K562 (cell line): ENCODE data around the gene WNT8A. TPM values are rescaled to one million over a fixed set of nuclear protein-coding genes. Genes with fewer than 3 reads are reported as not detected.

Experiments used
- CBX3 ChIP-seq, 2 experiments: IDR thresholded peaks; 1 replicate in 1 of 2; 2 replicates in 1 of 2; pipeline ENCODE4 v1.6.1; 2012; ENCODE audit warnings: inconsistent platforms in 2 of 2, low read length in 2 of 2, borderline replicate concordance in 1 of 2, control low read depth in 1 of 2
- CBX8 ChIP-seq: fragments of 200-600 bp; sonication (generic); IDR thresholded peaks from 2 replicates; pipeline ENCODE4 v1.6.1; 2012; ENCODE audit warnings: borderline replicate concordance, mixed run types, low read depth, mild to moderate bottlenecking, moderate library complexity, mixed read lengths, low read length, control low read depth, inconsistent platforms; ENCODE audit not compliant: poor library complexity, severe bottlenecking; ENCODE audit errors: extremely low read depth
- CREB1 ChIP-seq, 2 experiments: sonication (generic) in 1 of 2; formaldehyde crosslinking in 1 of 2; IDR thresholded peaks; 2 replicates each; pipeline versions ENCODE4 v1.6.1 to v1.8.0; 2012 to 2022; ENCODE audit warnings: inconsistent platforms in 1 of 2, mild to moderate bottlenecking in 1 of 2, missing genetic modification reagents in 1 of 2, moderate library complexity in 1 of 2
- EHMT2 ChIP-seq: fragments of 450-650 bp; IDR thresholded peaks from 2 replicates; pipeline ENCODE4 v1.6.1; 2018; ENCODE audit warnings: antibody characterized with exemption
- EP400 ChIP-seq: fragments of 450-650 bp; IDR thresholded peaks from 2 replicates; pipeline ENCODE4 v1.6.1; 2017; ENCODE audit warnings: antibody characterized with exemption, mild to moderate bottlenecking, moderate library complexity
- ESRRA ChIP-seq: fragments of 450-650 bp; IDR thresholded peaks from 2 replicates; pipeline ENCODE4 v1.6.1; 2014; ENCODE audit warnings: low read depth, mild to moderate bottlenecking, moderate library complexity, borderline replicate concordance
- FIP1L1 ChIP-seq: fragments of 200-400 bp; formaldehyde crosslinking; IDR thresholded peaks from 2 replicates; pipeline ENCODE4 v1.6.1; 2018; ENCODE audit warnings: mild to moderate bottlenecking, low read depth, low read length; ENCODE audit not compliant: poor library complexity, severe bottlenecking
- GABPA ChIP-seq: fragments of 200-800 bp; sonication (Bioruptor generic); conservative IDR thresholded peaks from 2 replicates; pipeline ENCODE4 v1.6.1; 2016; ENCODE audit warnings: low read depth, missing genetic modification characterization, missing compliant biosample characterization
- GABPB1 ChIP-seq: sonication (generic); formaldehyde crosslinking; IDR thresholded peaks from 2 replicates; pipeline ENCODE4 v1.8.0; 2022; ENCODE audit warnings: mild to moderate bottlenecking, missing genetic modification reagents
- HNRNPLL ChIP-seq: fragments of 200-400 bp; formaldehyde crosslinking; IDR thresholded peaks from 2 replicates; pipeline ENCODE4 v1.6.1; 2017; ENCODE audit warnings: low read length, low read depth, mild to moderate bottlenecking; ENCODE audit not compliant: poor library complexity, severe bottlenecking
- POLR2A ChIP-seq: fragments of 450-650 bp; conservative IDR thresholded peaks from 2 replicates; pipeline ENCODE4 v1.6.1; 2016
- SIRT6 ChIP-seq: IDR thresholded peaks from one replicate; pipeline ENCODE4 v1.6.1; 2012; ENCODE audit warnings: low read depth, mild to moderate bottlenecking, control low read depth, inconsistent platforms, low read length, moderate library complexity
- SMARCC2 ChIP-seq: fragments of 450-650 bp; IDR thresholded peaks from 2 replicates; pipeline ENCODE4 v1.6.1; 2017; ENCODE audit warnings: antibody characterized with exemption, moderate library complexity, mild to moderate bottlenecking, low read depth
- SMC3 ChIP-seq: conservative IDR thresholded peaks from 2 replicates; pipeline ENCODE4 v1.6.1; 2011; ENCODE audit warnings: low read depth, low read length, improper control_type of control experiment; ENCODE audit not compliant: insufficient read depth
- TBL1XR1 ChIP-seq, 2 experiments: IDR thresholded peaks; 2 replicates each; pipeline ENCODE4 v1.6.1; 2012; ENCODE audit warnings: improper control_type of control experiment in 2 of 2, low read length in 2 of 2, mild to moderate bottlenecking in 1 of 2
- TEAD4 ChIP-seq, 2 experiments: sonication (generic) in 1 of 2; formaldehyde crosslinking in 1 of 2; IDR thresholded peaks; 2 replicates each; pipeline versions ENCODE4 v1.6.1 to v1.8.0; 2012 to 2022; ENCODE audit warnings: borderline replicate concordance in 1 of 2, inconsistent platforms in 1 of 2, low read length in 1 of 2, mild to moderate bottlenecking in 1 of 2, missing genetic modification reagents in 1 of 2
- XRCC3 ChIP-seq: fragments of 450-650 bp; IDR thresholded peaks from 2 replicates; pipeline ENCODE4 v1.6.1; 2017; ENCODE audit warnings: mild to moderate bottlenecking, moderate library complexity
- ZBED1 ChIP-seq: IDR thresholded peaks from 2 replicates; pipeline ENCODE4 v1.6.1; 2014
- ZBTB17 ChIP-seq: fragments of 450-650 bp; formaldehyde crosslinking; IDR thresholded peaks from 2 replicates; pipeline ENCODE4 v1.4.0; 2020; ENCODE audit warnings: mild to moderate bottlenecking
- ZNF23 ChIP-seq: fragments of 250-450 bp; sonication (Bioruptor Pico); IDR thresholded peaks from 2 replicates; pipeline ENCODE4 v1.4.0; 2020; ENCODE audit warnings: mild to moderate bottlenecking
- ZNF253 ChIP-seq: fragments of 250-450 bp; sonication (Bioruptor Pico); conservative IDR thresholded peaks from 2 replicates; pipeline ENCODE4 v1.6.1; 2021; ENCODE audit warnings: mild to moderate bottlenecking
- ZNF830 ChIP-seq: fragments of 250-450 bp; sonication (Bioruptor Pico); IDR thresholded peaks from 2 replicates; pipeline ENCODE4 v1.5.0; 2021; ENCODE audit warnings: mild to moderate bottlenecking
- polyA plus RNA-seq, 8 experiments: library from polyadenylated mRNA; depleted of rRNA in 4 of 8; stranded (reverse) in 5 of 8; unstranded in 3 of 8; fragments of >200 nt; fragmentation: Nextera tagmentation in 2 of 8; fragmentation: Illumina TruSeq in 1 of 8; extraction: Ambion mirVana in 2 of 8; extraction: Trizol in 1 of 8; gene quantifications; 2 replicates each; pipeline versions ENCODE4 v1.2.1 to v1.2.3, GENCODE V29; 2011 to 2014; ENCODE audit warnings: inconsistent platforms in 1 of 8, missing spikeins in 1 of 8
- total RNA-seq, 7 experiments: library from RNA; depleted of rRNA in 6 of 7; stranded (reverse); fragments of >200 nt in 6 of 7; fragmentation: Illumina TruSeq in 2 of 7; extraction: Trizol in 2 of 7; gene quantifications; 2 replicates each; pipeline versions ENCODE4 v1.2.1 to v1.2.3, GENCODE V29; 2011 to 2021; ENCODE audit warnings: low replicate concordance in 1 of 7
- TF ChIP-seq, protein P1 (sequence below): fragments of 450-650 bp; IDR thresholded peaks from 2 replicates; pipeline ENCODE4 v1.7.1; 2018; ENCODE audit warnings: mild to moderate bottlenecking, low read depth; ENCODE audit not compliant: partially characterized antibody
- TF ChIP-seq, protein P2 (sequence below): fragments of 450-650 bp; IDR thresholded peaks from one replicate; pipeline ENCODE4 v1.6.1; 2018; ENCODE audit warnings: mild to moderate bottlenecking, moderate library complexity; ENCODE audit not compliant: partially characterized antibody

The WNT8A gene
- total and polyA plus RNA-seq, 9 of the 15 experiments (the other 6 are each of a cell fraction or from before 2014, with no cell fraction given), result not detected

DNA sequence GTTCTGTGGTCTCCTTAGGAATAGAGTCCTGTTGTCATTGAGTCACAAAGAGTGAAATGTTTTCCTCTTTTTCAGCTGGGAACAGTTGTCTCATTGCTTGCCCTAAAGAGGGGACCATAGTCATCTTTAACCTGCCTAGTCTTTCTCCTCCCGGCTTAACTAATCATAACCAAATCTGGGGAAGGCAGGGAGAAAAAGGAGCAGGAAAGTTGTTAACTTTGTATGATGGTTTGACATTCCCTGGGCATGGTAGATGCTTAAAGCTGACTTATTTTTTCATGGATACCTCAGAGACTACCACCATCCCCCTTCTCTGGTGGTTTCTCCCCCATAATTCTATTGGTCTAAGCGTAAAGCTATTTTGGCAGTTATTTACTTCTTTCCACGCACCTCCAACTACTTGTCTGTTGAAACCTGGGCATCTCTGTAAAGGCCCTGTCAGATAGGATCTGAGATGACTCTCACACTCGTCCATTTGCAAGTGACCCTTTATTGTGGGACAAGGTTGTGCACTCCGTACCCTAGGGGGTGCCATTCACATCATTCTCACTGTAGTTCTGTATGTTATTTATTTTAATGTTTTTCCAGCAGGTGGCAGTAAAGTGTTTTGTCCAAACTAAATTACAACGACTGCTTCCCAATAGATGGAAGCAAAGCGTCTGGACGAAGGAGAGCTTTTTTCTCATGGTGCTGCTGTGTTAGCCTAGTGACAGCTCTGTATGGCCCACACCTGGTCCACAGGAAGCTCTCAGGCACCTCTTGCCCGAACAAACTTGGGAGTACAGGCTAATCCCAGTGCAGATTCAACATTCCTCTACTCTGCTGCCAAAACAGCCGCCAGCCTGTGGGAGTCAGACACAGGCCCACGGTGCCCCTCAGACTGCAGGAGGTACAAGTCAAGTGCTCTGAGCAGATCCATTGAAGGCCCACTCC, 48.0 kb upstream of the WNT8A start (continued):
- TF ChIP-seq, protein P1, sequence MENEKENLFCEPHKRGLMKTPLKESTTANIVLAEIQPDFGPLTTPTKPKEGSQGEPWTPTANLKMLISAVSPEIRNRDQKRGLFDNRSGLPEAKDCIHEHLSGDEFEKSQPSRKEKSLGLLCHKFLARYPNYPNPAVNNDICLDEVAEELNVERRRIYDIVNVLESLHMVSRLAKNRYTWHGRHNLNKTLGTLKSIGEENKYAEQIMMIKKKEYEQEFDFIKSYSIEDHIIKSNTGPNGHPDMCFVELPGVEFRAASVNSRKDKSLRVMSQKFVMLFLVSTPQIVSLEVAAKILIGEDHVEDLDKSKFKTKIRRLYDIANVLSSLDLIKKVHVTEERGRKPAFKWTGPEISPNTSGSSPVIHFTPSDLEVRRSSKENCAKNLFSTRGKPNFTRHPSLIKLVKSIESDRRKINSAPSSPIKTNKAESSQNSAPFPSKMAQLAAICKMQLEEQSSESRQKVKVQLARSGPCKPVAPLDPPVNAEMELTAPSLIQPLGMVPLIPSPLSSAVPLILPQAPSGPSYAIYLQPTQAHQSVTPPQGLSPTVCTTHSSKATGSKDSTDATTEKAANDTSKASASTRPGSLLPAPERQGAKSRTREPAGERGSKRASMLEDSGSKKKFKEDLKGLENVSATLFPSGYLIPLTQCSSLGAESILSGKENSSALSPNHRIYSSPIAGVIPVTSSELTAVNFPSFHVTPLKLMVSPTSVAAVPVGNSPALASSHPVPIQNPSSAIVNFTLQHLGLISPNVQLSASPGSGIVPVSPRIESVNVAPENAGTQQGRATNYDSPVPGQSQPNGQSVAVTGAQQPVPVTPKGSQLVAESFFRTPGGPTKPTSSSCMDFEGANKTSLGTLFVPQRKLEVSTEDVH, result no peak
- TF ChIP-seq SMARCC2 (no peak), GABPB1 (CRISPR knock-in tag) (0 out of 2 replicates have a peak, but pooled peaks have one; percentile 9), TBL1XR1 (IDR thresholded peaks at IDR 0.05; ENCODE audit: low read length in 2 of 2) (0 out of 4 replicates have a peak, but pooled peaks of 1 of the 2 experiments have one; percentile 32), HNRNPLL (no peak), FIP1L1 (no peak), ZNF23 (CRISPR knock-in tag) (no peak), ZNF253 (no peak), ESRRA (peak; percentile 78), CREB1 (IDR thresholded peaks at IDR 0.05) (peak; percentile 50; the same call in 1 of the 2 replicates), CREB1 (CRISPR knock-in tag; IDR thresholded peaks at IDR 0.05) (peak; percentile 54; the same call in 1 of the 2 replicates), EHMT2 (peak; percentile 64; the same call in 1 of the 2 replicates), POLR2A (no peak), TEAD4 (IDR thresholded peaks at IDR 0.05; ENCODE audit: low read length) (peak; percentile 61; the same call in 1 of the 2 replicates), TEAD4 (CRISPR knock-in tag; IDR thresholded peaks at IDR 0.05; ENCODE audit: borderline replicate concordance) (no peak), CBX3 (IDR thresholded peaks at IDR 0.05; ENCODE audit: borderline replicate concordance in 1 of 2, low read length in 2 of 2) (peak in 1 of 2 experiments; percentile 92; a peak in 2 of 3 replicates), ZBED1 (no peak), EP400 (no peak), SMC3 (peak; percentile 60), XRCC3 (no peak), CBX8 (no peak), GABPA (tag) (no peak), ZNF830 (no peak), SIRT6 (no peak), ZBTB17 (CRISPR knock-in tag) (no peak)
- TF ChIP-seq, protein P2, sequence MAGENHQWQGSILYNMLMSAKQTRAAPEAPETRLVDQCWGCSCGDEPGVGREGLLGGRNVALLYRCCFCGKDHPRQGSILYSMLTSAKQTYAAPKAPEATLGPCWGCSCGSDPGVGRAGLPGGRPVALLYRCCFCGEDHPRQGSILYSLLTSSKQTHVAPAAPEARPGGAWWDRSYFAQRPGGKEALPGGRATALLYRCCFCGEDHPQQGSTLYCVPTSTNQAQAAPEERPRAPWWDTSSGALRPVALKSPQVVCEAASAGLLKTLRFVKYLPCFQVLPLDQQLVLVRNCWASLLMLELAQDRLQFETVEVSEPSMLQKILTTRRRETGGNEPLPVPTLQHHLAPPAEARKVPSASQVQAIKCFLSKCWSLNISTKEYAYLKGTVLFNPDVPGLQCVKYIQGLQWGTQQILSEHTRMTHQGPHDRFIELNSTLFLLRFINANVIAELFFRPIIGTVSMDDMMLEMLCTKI, result no peak
